Aorta (tissue), 5 donors: ENCODE results near the gene DHCR24. TPM values are rescaled to one million over a fixed set of nuclear protein-coding genes. Genes with fewer than 3 reads are reported as not detected.

Source experiments
- ATAC-seq: fragments of 200-7000 bp; cut with Tn5 transposase; one replicate; pipeline ENCODE4 v1.9.1; 2022; ENCODE audit warnings: moderate library complexity; ENCODE audit not compliant: low FRiP score
- DNase-seq, 2 donors: peaks; one replicate each; pipeline ENCODE4 v3.0.0-alpha.2; 2020
- H3K27ac ChIP-seq, 2 donors: one replicate each; pipeline ENCODE4 v1.5.1; 2013; ENCODE audit warnings: low read length in 2 of 2, mild to moderate bottlenecking in 2 of 2, moderate library complexity in 2 of 2, control low read depth in 1 of 2, inconsistent platforms in 1 of 2, low read depth in 1 of 2
- H3K27me3 ChIP-seq, 2 donors: one replicate each; pipeline ENCODE4 v1.6.1; 2013; ENCODE audit warnings: control low read depth in 1 of 2, low read length in 1 of 2, mild to moderate bottlenecking in 1 of 2, moderate library complexity in 1 of 2; ENCODE audit not compliant: insufficient read depth in 2 of 2, control insufficient read depth in 1 of 2
- H3K36me3 ChIP-seq, 2 donors: one replicate each; pipeline ENCODE4 v1.6.1; 2013; ENCODE audit warnings: control low read depth in 1 of 2, low read length in 1 of 2, mild to moderate bottlenecking in 1 of 2; ENCODE audit not compliant: insufficient read depth in 2 of 2, control insufficient read depth in 1 of 2
- H3K4me1 ChIP-seq, 2 donors: one replicate each; pipeline ENCODE4 v1.6.1; 2013; ENCODE audit warnings: low read length in 2 of 2, control low read depth in 1 of 2, mild to moderate bottlenecking in 1 of 2, moderate library complexity in 1 of 2; ENCODE audit not compliant: insufficient read depth in 2 of 2, control insufficient read depth in 1 of 2
- H3K4me3 ChIP-seq, 2 donors: one replicate each; pipeline ENCODE4 v1.5.1; 2013; ENCODE audit warnings: low read length in 2 of 2, control low read depth in 1 of 2, mild to moderate bottlenecking in 1 of 2
- H3K9me3 ChIP-seq: one replicate; pipeline ENCODE4 v1.6.1; 2013; ENCODE audit warnings: mild to moderate bottlenecking, low read length; ENCODE audit not compliant: control insufficient read depth
- WGBS, 2 donors: extraction: QIAGEN DNeasy Blood & Tissue Kit; methylation state at CpG; one replicate each; pipeline ENCODE4 v1.1.7; 2013; 5-methylcytosine and 5-hydroxymethylcytosine counted together
- intact Hi-C, 2 donors: fragments of 100-400 bp; cut with DNase I; formaldehyde crosslinking; loops; one replicate each; pipeline versions ENCODE4 v1.14.2 to v1.15.0; 2022
- polyA plus RNA-seq, 2 donors: library from polyadenylated mRNA; stranded (reverse); fragments of 200-250 nt; gene quantifications; one replicate each; pipeline ENCODE4 v1.2.3, GENCODE V29; 2013
- total RNA-seq, 2 donors: library from RNA; stranded (reverse); fragmentation: NEBNext Ultra II Directional; extraction: Animal tissue kit (Norgen Biotek cat#: 25700); gene quantifications; one replicate each; pipeline ENCODE4 v1.2.1, GENCODE V29; 2021
- donor health status: healthy with polysubstance abuse.
- donor health status: Bipolar disorder and iron deficiency.
- donor health status: DM: no; HTN: no; CAD: no.
- donor health status: DM: no; HTN: no; CAD: no.
- donor health status: DM: yes; HTN: yes; CAD: no.

DHCR24 gene
- total and polyA plus RNA-seq, 4 donors, result 5.1 to 29.6 (median 16.0) TPM

DNA sequence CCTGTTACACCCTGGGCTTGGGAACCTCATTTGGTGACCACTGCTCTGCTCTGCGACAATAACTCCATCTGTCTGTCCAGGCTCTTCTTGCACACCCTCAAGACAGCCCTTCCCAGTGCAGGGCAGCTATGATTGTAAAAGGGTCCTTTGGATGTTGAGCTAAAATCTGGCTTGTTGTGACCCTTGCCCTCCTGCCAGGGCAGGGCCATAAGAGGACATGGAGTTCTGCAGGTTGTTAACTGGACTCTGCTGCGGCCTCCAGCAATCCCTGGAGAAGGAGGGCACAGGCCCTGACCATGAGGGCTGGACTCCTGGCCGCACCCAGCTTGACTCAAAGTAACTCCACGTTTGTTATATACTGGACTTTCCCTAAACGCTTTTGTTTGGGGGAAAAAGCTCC, 41.2 kb downstream of the DHCR24 start:
- no peaks in the 10 kb centered on the region for H3K36me3 ChIP-seq
- ATAC-seq, result no peak
- H3K27ac ChIP-seq, result no peak overlapping the region
- intact Hi-C loops, result no loop called here
- no peaks in the 10 kb centered on the region for H3K9me3 ChIP-seq
- DNase-seq, result no peak
- no peaks in the 10 kb centered on the region for H3K27me3 ChIP-seq
- no peak overlapping the region for H3K4me3 ChIP-seq
- H3K4me1 ChIP-seq, result no peaks in the 10 kb centered on the region
- 90 to 95% methylated on average over 5 of the region's 5 CpGs for whole genome bisulfite sequencing, 2 donors

DNA sequence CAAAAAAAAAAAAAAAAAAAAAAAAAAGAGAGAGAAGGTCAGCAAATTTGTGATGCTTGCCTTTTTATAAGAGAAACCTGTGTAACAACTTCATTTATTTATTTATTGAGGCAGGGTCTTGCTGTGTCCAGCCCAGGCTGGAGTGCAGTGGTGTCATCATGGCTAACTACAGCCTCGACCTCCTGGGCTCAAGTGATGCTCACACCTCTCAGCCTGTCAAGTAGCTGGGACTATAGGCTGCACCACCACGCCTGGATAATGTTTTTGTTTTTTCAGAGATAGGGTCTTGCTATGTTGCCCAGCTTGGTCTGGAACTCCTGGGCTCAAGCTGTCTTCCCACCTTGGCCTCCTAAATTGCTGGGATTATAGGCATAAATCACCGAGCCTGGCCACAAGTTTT, 42.4 kb downstream of the DHCR24 start:
- intact Hi-C loops, result no loop called here
- ATAC-seq, result no peak
- WGBS, 2 donors, result 91 to 94% methylated on average over 3 of the region's 3 CpGs
- H3K4me1 ChIP-seq, result no peaks in the 10 kb centered on the region
- no peaks in the 10 kb centered on the region for H3K27me3 ChIP-seq
- H3K36me3 ChIP-seq, result no peaks in the 10 kb centered on the region
- DNase-seq, result no peak
- no peak overlapping the region for H3K27ac ChIP-seq
- H3K4me3 ChIP-seq, result no peak overlapping the region
- H3K9me3 ChIP-seq, result no peaks in the 10 kb centered on the region

DNA sequence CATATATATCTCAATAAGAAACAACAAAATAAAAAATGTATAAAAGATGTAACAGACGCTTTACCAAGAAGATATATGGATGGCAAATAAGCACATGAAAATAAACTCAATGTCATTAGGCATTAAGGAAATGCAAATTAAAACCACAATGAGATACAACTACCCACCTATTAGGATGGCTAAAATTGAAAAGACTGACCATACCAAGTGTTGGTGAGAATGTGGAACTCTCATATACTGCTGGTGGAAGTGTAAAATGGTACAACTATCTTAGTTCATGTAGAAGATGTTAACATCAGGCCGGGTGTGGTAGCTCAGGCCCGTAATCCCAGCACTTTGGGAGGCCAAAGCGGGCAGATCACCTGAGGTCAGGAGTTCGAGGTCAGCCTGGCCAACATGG, 43.5 kb downstream of the DHCR24 start:
- H3K27ac ChIP-seq, result no peak overlapping the region
- no peak for ATAC-seq

DNA sequence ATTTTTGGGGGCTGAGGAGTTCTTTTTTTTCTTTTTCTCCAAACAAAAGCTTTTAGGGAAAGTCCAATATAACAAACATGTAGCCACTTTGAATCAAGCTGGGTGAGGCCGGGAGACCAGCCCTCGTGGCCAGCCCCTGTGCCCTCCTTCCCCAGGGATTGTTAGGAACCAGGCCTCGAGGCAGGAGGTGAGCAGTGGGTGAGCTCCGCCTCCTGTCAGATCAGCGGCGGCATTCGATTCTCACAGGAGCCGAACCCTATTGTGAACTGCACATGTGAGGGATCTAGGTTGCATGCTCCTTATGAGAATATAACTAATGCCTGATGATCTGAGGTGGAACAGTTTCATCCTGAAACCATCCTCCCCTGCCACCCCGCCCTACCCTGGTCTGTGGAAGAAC, 44.0 kb downstream of the DHCR24 start:
- DNase-seq, result no peak
- no peaks in the 10 kb centered on the region for H3K4me1 ChIP-seq
- no peak for ATAC-seq
- intact Hi-C loops, result no loop called here
- no peaks in the 10 kb centered on the region for H3K36me3 ChIP-seq
- H3K9me3 ChIP-seq, result no peaks in the 10 kb centered on the region
- H3K4me3 ChIP-seq, result no peak overlapping the region
- WGBS, 2 donors, result 82 to 83% methylated on average over 9 of the region's 9 CpGs
- no peak overlapping the region for H3K27ac ChIP-seq
- no peaks in the 10 kb centered on the region for H3K27me3 ChIP-seq

More for the DNA sequence above, 43.5 kb downstream of the DHCR24 start:
- no peak overlapping the region for H3K4me3 ChIP-seq
- intact Hi-C loops, result no loop called here
- WGBS, 2 donors, result 88 to 90% methylated on average over 5 of the region's 5 CpGs
- no peaks in the 10 kb centered on the region for H3K4me1 ChIP-seq
- H3K36me3 ChIP-seq, result no peaks in the 10 kb centered on the region
- no peak for DNase-seq
- H3K27me3 ChIP-seq, result no peaks in the 10 kb centered on the region
- H3K9me3 ChIP-seq, result no peaks in the 10 kb centered on the region

DNA sequence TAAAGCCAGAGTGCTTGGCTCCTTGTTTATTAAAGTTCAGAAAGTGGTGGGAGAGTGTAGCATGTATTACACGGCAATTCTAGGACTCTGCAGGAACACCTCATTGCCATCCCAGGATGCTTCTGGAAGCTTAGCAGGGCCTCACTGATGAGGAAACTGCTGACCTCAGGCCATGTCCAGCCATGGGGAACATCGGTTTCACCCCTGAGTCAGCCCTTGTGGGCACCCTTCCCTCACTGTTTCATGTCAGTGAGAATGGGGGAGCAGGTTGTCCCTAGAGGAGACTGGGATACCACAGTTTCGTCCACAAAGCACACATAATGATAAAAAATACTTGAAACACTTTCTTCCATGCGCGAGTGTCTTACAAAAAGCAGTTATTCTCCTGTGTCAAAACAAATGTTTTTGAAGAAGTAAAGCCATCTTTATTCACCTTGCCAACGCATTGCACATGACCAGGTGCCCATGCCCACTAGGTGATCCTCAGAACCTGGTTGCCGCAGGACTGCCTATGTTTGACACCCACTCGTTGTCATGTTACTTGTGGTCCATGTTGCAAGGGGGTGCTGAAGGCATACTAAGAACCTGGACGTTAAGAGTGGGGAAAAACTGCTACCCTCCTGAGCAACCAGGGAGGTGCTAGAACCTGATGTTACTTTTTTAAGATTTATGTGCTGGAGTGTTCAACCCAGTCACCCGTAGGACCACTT, 44.6 kb downstream of the DHCR24 start:
- H3K9me3 ChIP-seq, result no peaks in the 10 kb centered on the region
- no peak for DNase-seq
- WGBS, 2 donors, result 88 to 90% methylated on average over 10 of the region's 10 CpGs
- intact Hi-C loops, result no loop called here
- no peak for ATAC-seq
- no peak overlapping the region for H3K4me3 ChIP-seq
- H3K27ac ChIP-seq, result no peak overlapping the region
- no peaks in the 10 kb centered on the region for H3K36me3 ChIP-seq
- H3K4me1 ChIP-seq, result no peaks in the 10 kb centered on the region
- H3K27me3 ChIP-seq, result no peaks in the 10 kb centered on the region

DNA sequence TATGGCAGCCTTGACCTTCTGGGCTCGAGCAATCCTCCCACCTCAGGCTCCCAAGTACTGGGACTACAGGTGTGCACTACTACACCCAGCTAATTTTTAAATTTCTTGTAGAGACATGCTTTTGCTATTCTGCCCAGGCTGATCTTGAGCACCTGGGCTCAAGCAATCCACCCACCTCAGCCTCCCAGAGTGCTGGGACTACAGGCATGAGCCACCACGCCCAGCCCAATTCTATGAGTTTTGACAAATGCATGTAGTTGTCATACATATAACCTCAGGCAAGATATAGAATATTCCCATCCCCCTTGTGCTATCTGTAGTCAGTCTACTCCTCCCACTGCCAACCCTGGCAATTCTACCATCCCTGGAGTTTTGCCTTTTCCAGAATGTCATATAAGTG, 47.2 kb downstream of the DHCR24 start:
- WGBS, 2 donors, result 67 to 90% methylated on average over 2 of the region's 2 CpGs
- ATAC-seq (no peak), DNase-seq (no peak)

DNA sequence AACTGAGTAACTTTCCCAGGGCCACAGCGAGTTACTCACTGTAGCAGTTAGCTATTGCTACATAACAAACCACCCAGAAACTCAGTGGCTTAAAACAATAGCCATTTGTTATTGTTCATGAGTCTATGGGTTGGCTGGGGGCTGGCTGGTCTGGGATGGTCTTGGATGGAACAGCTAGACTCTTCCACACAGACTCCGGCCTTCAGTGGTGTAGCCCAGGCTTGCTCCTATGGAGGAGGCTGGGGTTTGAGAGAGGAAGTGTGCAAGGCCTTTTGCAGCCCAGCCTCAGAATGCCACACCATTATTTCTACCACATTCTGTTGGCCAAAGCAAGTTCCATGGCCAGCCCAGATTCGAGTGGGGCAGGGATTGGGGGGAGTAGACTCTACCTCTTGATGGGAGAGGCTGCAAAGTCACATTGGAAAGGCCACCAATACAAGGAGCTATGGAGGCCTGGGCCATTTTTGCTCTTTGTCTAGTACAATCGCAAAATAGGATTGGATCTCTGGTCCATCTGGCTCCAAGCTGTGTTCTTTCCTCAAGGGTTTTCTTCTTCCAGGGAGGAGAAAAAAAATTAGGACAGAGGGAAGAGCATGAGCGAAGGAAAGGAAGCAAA, 48.3 kb downstream of the DHCR24 start:
- Histone ChIP-seq H3K36me3 (no peaks in the 10 kb centered on the region), H3K9me3 (no peaks in the 10 kb centered on the region), H3K4me3 (no peak overlapping the region), H3K27me3 (no peaks in the 10 kb centered on the region), H3K27ac (no peak overlapping the region), H3K4me1 (no peaks in the 10 kb centered on the region)
- WGBS, 2 donors, result 90% methylated on average over 5 of the region's 5 CpGs
- ATAC-seq (no peak), DNase-seq (no peak)
- intact Hi-C loops, result no loop called here

More for the DNA sequence above, 47.2 kb downstream of the DHCR24 start:
- no peak overlapping the region for H3K27ac ChIP-seq
- H3K9me3 ChIP-seq, result no peaks in the 10 kb centered on the region
- H3K36me3 ChIP-seq, result no peaks in the 10 kb centered on the region
- H3K27me3 ChIP-seq, result no peaks in the 10 kb centered on the region
- intact Hi-C loops, result no loop called here
- H3K4me1 ChIP-seq, result no peaks in the 10 kb centered on the region
- H3K4me3 ChIP-seq, result no peak overlapping the region

DNA sequence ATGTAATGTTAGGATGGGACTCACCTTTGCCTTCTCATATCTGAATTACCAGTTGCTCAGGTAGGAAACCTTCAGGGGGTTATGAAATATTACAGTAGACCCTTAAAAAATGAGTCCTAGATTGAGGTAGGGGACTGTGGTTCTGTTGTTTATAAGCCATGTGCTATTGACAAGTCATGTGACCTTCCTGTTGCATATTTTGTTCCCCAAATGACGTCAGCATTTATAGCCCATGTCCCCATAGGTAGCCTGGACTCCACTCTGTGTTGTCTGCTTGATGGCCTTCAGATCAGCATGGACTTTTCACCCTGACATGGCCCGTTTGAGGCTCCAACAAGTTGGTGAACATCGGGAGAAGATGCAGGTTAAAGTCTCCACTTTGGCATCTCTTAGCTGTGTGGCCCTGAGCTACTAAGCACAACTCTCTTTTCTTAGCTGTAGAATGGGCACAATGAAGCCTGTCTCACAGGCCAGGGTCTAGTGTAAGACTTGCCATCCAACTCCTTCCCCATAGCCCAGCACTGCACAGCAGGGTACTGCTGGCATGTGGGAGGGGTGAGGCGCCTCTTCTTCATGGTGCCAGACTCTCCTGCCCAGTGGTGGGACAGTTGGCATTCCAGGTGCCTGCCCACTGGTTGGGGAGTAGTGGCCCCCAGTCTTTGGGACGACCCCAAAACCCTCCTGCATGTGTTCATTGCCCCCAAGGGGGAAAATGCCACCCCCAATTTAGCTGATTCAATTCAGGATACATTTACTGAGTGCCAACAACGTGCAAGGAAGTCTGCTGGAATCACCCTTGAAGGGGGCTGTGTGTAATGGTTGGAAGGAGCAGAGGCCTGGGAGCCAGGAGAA, 49.8 kb downstream of the DHCR24 start:
- H3K9me3 ChIP-seq, result no peaks in the 10 kb centered on the region
- ATAC-seq (no peak), DNase-seq (no peak)
- 63 to 74% methylated on average over 6 of the region's 6 CpGs for WGBS, 2 donors
- H3K4me3 ChIP-seq, result no peak overlapping the region
- H3K27me3 ChIP-seq, result no peaks in the 10 kb centered on the region
- no peak overlapping the region for H3K27ac ChIP-seq
- intact Hi-C loops, result no loop called here
- H3K36me3 ChIP-seq, result no peaks in the 10 kb centered on the region
- no peaks in the 10 kb centered on the region for H3K4me1 ChIP-seq
